Activated naive CD8-positive, alpha-beta T cell treated with anti-CD3 and anti-CD28 coated beads, Interleukin-2, amount 50 U/mL, for 24 hours (primary cell): ENCODE measurements around the gene CANT1.

Experiments
- ATAC-seq: fragments of 150-1000 bp; cut with Tn5 transposase; one replicate; pipeline ENCODE4 v1.10.0; 2021
- DNase-seq: peaks from one replicate; pipeline ENCODE4 v3.0.0; 2021
- H3K27ac Mint-ChIP-seq: one replicate; pipeline ENCODE4 v1.8.0; 2021; ENCODE audit warnings: mild to moderate bottlenecking, mixed read lengths
- H3K27me3 Mint-ChIP-seq: one replicate; pipeline ENCODE4 v1.8.0; 2021; ENCODE audit warnings: mixed read lengths
- H3K36me3 Mint-ChIP-seq: one replicate; pipeline ENCODE4 v1.8.0; 2021; ENCODE audit warnings: low read depth, mixed read lengths
- H3K4me1 Mint-ChIP-seq: one replicate; pipeline ENCODE4 v1.8.0; 2021; ENCODE audit warnings: mixed read lengths
- H3K4me3 Mint-ChIP-seq: one replicate; pipeline ENCODE4 v1.8.0; 2021; ENCODE audit warnings: mild to moderate bottlenecking, moderate library complexity, mixed read lengths
- H3K9me3 Mint-ChIP-seq: one replicate; pipeline ENCODE4 v1.8.0; 2021; ENCODE audit warnings: mixed read lengths

The CANT1 gene

GRCh38 chr17:79012563-79013134 is 3.1 kb upstream of the CANT1 start:
- no peak for DNase-seq
- Mint-ChIP-seq H3K9me3 (peaks cover 4% of the 10 kb centered on the region), H3K36me3 (peaks cover 4% of the 10 kb centered on the region), H3K27ac (no peak overlapping the region), H3K4me3 (no peak overlapping the region), H3K27me3 (peaks cover 2% of the 10 kb centered on the region), H3K4me1 (peaks cover 30% of the 10 kb centered on the region)
- ATAC-seq = no peak

DNA sequence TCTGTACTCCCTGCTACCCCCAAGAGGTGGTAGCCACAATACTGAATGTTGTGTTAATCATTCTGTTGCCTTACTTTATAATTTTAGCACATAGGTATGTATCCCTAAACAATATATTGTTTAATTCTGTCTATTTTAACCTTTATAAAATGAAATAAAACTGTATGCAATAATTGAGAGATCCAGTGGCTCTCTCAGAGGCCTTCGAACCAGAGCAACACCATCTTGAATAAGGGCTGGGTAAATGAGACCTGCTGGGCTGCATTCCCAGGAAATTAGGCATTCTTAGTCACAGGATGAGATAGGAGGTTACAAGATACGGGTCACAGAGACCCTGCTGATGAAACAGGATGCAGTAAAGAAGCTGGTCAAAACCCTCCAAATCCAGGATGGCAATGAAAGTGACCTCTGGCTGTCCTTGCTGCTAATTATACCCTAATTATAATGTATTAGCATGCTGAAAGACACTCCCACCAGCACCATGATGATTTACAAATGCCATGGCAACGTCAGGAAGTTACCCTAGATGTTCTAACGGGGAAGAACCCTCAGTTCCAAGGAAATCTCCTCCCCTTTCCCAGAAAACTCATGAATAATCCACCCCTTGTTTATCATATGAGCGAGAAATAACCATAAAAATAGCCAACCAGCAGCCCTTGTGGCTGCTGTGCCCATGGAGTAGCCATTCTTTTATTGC is 2.0 kb upstream of the CANT1 start:
- ATAC-seq (no peak), DNase-seq (no peak)
- Mint-ChIP-seq H3K27me3 (peaks cover 2% of the 10 kb centered on the region), H3K4me3 (peak overlapping the region; percentile 96), H3K4me1 (peaks cover 40% of the 10 kb centered on the region), H3K9me3 (peaks cover 4% of the 10 kb centered on the region), H3K36me3 (peaks cover 4% of the 10 kb centered on the region), H3K27ac (no peak overlapping the region)

- Mint-ChIP-seq H3K27me3 (no peaks in the 10 kb centered on the region), H3K27ac (peak overlapping the region; percentile 91), H3K4me1 (peaks cover 54% of the 10 kb centered on the region), H3K36me3 (peaks cover 4% of the 10 kb centered on the region), H3K4me3 (peak overlapping the region; percentile 96), H3K9me3 (peaks cover 4% of the 10 kb centered on the region)
- DNase-seq = no peak
- ATAC-seq = no peak
Measured at GRCh38 chr17:79010304-79010646, 711 bp upstream of the CANT1 start.

DNA sequence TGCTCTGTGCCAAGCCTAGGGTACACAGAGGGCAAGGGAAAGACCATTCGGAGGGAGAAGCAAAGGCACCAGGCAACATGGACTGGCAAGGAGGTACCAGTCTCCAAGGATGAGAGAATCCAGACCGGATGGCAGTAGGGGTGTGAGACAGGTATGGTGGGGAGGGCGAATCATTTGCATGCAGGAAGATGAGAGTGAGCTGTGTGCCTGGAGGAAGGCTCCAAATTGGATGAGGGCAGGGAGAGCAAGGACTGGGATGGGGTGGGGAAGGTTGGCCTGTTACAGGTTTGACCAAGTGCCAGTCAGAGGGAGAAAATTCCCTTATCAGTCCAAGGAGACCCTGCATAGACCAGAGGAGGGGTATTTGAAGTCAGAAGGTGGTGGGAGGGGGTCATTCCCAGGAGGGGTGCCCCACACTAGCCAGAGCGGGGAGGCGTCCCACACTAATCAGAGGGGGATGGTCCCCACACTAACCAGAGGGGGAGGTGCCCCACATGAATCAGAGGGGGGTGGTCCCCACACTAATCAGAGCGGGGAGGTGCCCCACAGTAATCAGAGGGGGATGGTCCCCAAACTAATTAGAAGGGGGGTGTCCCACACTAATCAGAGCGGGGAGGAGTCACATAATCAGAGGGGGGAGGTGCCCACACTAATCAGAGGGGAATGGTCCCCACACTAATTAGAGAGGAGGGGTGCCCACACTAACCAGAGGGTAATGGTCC is 737 bp downstream of the CANT1 start:
- H3K4me3 Mint-ChIP-seq = peak overlapping the region; percentile 96
- H3K36me3 Mint-ChIP-seq = peaks cover 4% of the 10 kb centered on the region
- H3K9me3 Mint-ChIP-seq = no peaks in the 10 kb centered on the region
- no peak for DNase-seq
- peaks cover 55% of the 10 kb centered on the region for H3K4me1 Mint-ChIP-seq
- H3K27ac Mint-ChIP-seq = peak overlapping the region; percentile 95
- no peaks in the 10 kb centered on the region for H3K27me3 Mint-ChIP-seq
- ATAC-seq = peak; percentile 17

GRCh38 chr17:79007504-79008381 is 1.8 kb downstream of the CANT1 start:
- Mint-ChIP-seq H3K9me3 (no peaks in the 10 kb centered on the region), H3K4me1 (peaks cover 55% of the 10 kb centered on the region), H3K27me3 (no peaks in the 10 kb centered on the region), H3K27ac (peak overlapping the region; percentile 40), H3K4me3 (peak overlapping the region; percentile 96), H3K36me3 (peaks cover 4% of the 10 kb centered on the region)
- ATAC-seq (no peak), DNase-seq (no peak)

GRCh38 chr17:79006794-79007503 is 2.6 kb downstream of the CANT1 start:
- Mint-ChIP-seq H3K4me1 (peaks cover 55% of the 10 kb centered on the region), H3K4me3 (peak overlapping the region; percentile 41), H3K9me3 (no peaks in the 10 kb centered on the region), H3K36me3 (peaks cover 4% of the 10 kb centered on the region), H3K27me3 (no peaks in the 10 kb centered on the region), H3K27ac (peak overlapping the region; percentile 28)
- DNase-seq (no peak), ATAC-seq (no peak)

GRCh38 chr17:79006046-79006445 is 3.5 kb downstream of the CANT1 start:
- H3K4me1 Mint-ChIP-seq = peaks cover 54% of the 10 kb centered on the region
- DNase-seq (no peak), ATAC-seq (no peak)
- H3K27ac Mint-ChIP-seq = peak overlapping the region; percentile 18
- peaks cover 4% of the 10 kb centered on the region for H3K36me3 Mint-ChIP-seq
- H3K9me3 Mint-ChIP-seq = no peaks in the 10 kb centered on the region
- H3K27me3 Mint-ChIP-seq = no peaks in the 10 kb centered on the region
- no peak overlapping the region for H3K4me3 Mint-ChIP-seq

- Mint-ChIP-seq H3K4me3 (no peak overlapping the region), H3K4me1 (peaks cover 46% of the 10 kb centered on the region), H3K27ac (no peak overlapping the region), H3K9me3 (no peaks in the 10 kb centered on the region), H3K36me3 (peaks cover 7% of the 10 kb centered on the region), H3K27me3 (no peaks in the 10 kb centered on the region)
- ATAC-seq = no peak
- no peak for DNase-seq
Measured at GRCh38 chr17:79005063-79005861, 4.3 kb downstream of the CANT1 start.

GRCh38 chr17:79003661-79004411 is 5.7 kb downstream of the CANT1 start:
- DNase-seq (no peak), ATAC-seq (no peak)
- no peaks in the 10 kb centered on the region for H3K27me3 Mint-ChIP-seq
- peaks cover 37% of the 10 kb centered on the region for H3K4me1 Mint-ChIP-seq
- no peaks in the 10 kb centered on the region for H3K9me3 Mint-ChIP-seq
- peaks cover 10% of the 10 kb centered on the region for H3K36me3 Mint-ChIP-seq
- H3K27ac Mint-ChIP-seq = no peak overlapping the region
- H3K4me3 Mint-ChIP-seq = no peak overlapping the region

DNA sequence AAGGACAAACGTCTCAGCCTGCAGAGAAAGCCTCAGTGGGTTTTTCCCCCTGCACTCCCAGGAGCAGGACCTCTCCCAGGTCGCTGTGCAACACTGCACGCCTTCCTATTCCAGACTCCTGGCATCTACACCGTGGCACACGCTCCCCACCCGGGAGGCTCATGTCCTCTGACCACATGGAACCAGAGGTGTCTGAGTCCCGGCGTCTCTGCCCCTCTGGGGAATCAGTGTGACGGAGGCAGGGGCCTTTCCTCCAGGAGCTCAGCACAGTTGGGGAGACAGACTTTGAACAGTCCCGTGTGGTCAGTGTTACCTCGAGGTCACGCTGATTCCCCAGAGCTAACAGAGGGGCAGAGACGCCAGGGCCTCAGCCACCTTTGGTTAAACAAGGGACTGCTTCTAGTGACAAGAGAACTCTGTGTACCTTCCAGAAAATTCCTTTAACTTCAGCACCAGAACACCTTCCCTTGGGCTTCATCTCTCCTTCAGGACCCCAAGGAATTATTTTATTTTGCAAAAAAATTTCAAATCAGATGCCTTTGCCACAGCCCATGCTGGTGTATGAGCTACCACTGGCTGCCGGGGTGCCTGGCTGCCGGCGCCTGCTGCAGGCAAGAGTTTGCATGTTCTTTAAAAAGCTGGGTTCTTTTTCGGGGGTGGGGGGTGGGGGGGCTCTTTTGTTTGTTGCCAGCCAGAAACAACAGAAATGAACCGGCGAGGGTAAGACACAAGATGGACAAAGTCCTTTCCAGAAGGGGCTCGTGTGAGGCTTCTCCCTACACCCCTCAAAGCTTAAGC is 6.6 kb downstream of the CANT1 start:
- H3K4me3 Mint-ChIP-seq = no peak overlapping the region
- peaks cover 7% of the 10 kb centered on the region for H3K36me3 Mint-ChIP-seq
- DNase-seq (no peak), ATAC-seq (no peak)
- H3K27ac Mint-ChIP-seq = no peak overlapping the region
- no peaks in the 10 kb centered on the region for H3K9me3 Mint-ChIP-seq
- no peaks in the 10 kb centered on the region for H3K27me3 Mint-ChIP-seq
- H3K4me1 Mint-ChIP-seq = peaks cover 28% of the 10 kb centered on the region

- H3K4me1 Mint-ChIP-seq = peaks cover 21% of the 10 kb centered on the region
- ATAC-seq = no peak
- no peak for DNase-seq
- H3K9me3 Mint-ChIP-seq = no peaks in the 10 kb centered on the region
- no peaks in the 10 kb centered on the region for H3K27me3 Mint-ChIP-seq
- no peak overlapping the region for H3K4me3 Mint-ChIP-seq
- H3K36me3 Mint-ChIP-seq = peaks cover 9% of the 10 kb centered on the region
- H3K27ac Mint-ChIP-seq = no peak overlapping the region
Measured at GRCh38 chr17:79002291-79002690, 7.3 kb downstream of the CANT1 start.

- Mint-ChIP-seq H3K36me3 (peaks cover 13% of the 10 kb centered on the region), H3K27ac (peak overlapping the region; percentile 7), H3K4me3 (no peak overlapping the region), H3K27me3 (no peaks in the 10 kb centered on the region), H3K4me1 (peaks cover 13% of the 10 kb centered on the region), H3K9me3 (no peaks in the 10 kb centered on the region)
- DNase-seq (no peak), ATAC-seq (no peak)
Measured at GRCh38 chr17:79001190-79002020, 8.2 kb downstream of the CANT1 start.
